ENCODE results near the gene GLRX. TPM values are rescaled to one million over a fixed set of nuclear protein-coding genes. Genes with fewer than 3 reads are reported as not detected.
"Not testable (repeated sequence)": the region's sequence is repeated elsewhere in the genome, so short reads cannot be mapped to it uniquely, and the experiment has no call there.

GLRX gene
- total and polyA plus RNA-seq, 2 of the 13 experiments (the other 11 are each of a cell fraction or from before 2014, with no cell fraction given), result 63.8 to 499 TPM

GRCh38 chr5:95815155-95815729, 7.3 kb downstream of the GLRX start:
- FAIRE-seq (no peak), DNase-seq (ENCODE audit: low spot score) (no peak), ATAC-seq (no peak)
- intact Hi-C loops (cut with micrococcal nuclease; ENCODE audit: unreplicated experiment) (no loop called here), in situ Hi-C loops (cut with HindIII; ENCODE audit: extremely low pct_ligation_motif_present, low pct_unique_long_range_greater_than_20kb) (no loop called here)
- peaks cover 16 to 43% of the 10 kb centered on the region in 2 experiments for H3K36me3 ChIP-seq (replicated peaks in 1 of 2; ENCODE audit: control insufficient read depth in 1 of 2, insufficient read depth in 2 of 2, low read length in 2 of 2)
- peaks cover 19% of the 10 kb centered on the region for H4K20me1 ChIP-seq (ENCODE audit: insufficient read depth, low read length)
- no peak overlapping the region for H2AFZ ChIP-seq (ENCODE audit: low read length)
- H3K4me1 ChIP-seq (ENCODE audit: insufficient read depth, low read length), result peaks cover 74% of the 10 kb centered on the region
- H3K27ac ChIP-seq (ENCODE audit: extremely low read length, insufficient read depth, low read length), result no peak overlapping the region
- H3K9ac ChIP-seq (ENCODE audit: insufficient read depth, low read depth, low read length), result no peak overlapping the region
- TF ChIP-seq KLF11 (CRISPR knock-in tag; IDR thresholded peaks at IDR 0.05) (no peak), SNAPC2 (CRISPR knock-in tag; IDR thresholded peaks at IDR 0.05) (no peak), ETV6 (CRISPR knock-in tag; conservative IDR thresholded peaks at IDR 0.05) (no peak), ZNF460 (CRISPR knock-in tag; IDR thresholded peaks at IDR 0.05; ENCODE audit: borderline replicate concordance) (no peak), NFYC (CRISPR knock-in tag; IDR thresholded peaks at IDR 0.05) (no peak), MAX (IDR thresholded peaks at IDR 0.05) (no peak), GABPA (IDR thresholded peaks at IDR 0.05; ENCODE audit: low read depth, low read length) (no peak), GABPA (CRISPR knock-in tag; IDR thresholded peaks at IDR 0.05; ENCODE audit: low read depth) (no peak), NFATC3 (CRISPR knock-in tag; IDR thresholded peaks at IDR 0.05) (no peak)
- ChIA-PET POLR2A (interaction anchor here (1.6 to 10.9 kb wide), 2 partner anchors 8 to 19 kb away, joined by 4 to 98 read pairs; partner anchors contain the start of gene GLRX), CTCF (ENCODE audit: low intra/inter-chr PET ratio, low total read pairs) (no interaction called here)
- H3K9me3 ChIP-seq (ENCODE audit: low read length), result no peaks in the 10 kb centered on the region
- H3K79me2 ChIP-seq (ENCODE audit: insufficient read depth, low read length), result peaks cover 27% of the 10 kb centered on the region
- WGBS (ENCODE audit: low lambda C conversion rate), result 97% methylated on average over 4 of the region's 4 CpGs
- no peak overlapping the region for H3K4me2 ChIP-seq (ENCODE audit: low read depth, low read length)
- H3K4me3 ChIP-seq (replicated peaks in 1 of 3; ENCODE audit: insufficient read depth in 1 of 3, low read depth in 2 of 3, low read length in 3 of 3), result no peak overlapping the region
- no peaks in the 10 kb centered on the region for H3K27me3 ChIP-seq (ENCODE audit: control insufficient read depth in 1 of 2, insufficient read depth in 2 of 2, low read length in 2 of 2)
- no TSS peak for BruUV-seq (replicated peaks)

- FAIRE-seq; in situ Hi-C loops (cut with HindIII; ENCODE audit: extremely low pct_ligation_motif_present, low pct_unique_long_range_greater_than_20kb); H4K20me1 ChIP-seq (ENCODE audit: insufficient read depth, low read length); DNase-seq (ENCODE audit: low spot score); BruUV-seq (replicated peaks); H3K4me2 ChIP-seq (ENCODE audit: low read depth, low read length); H3K9ac ChIP-seq (ENCODE audit: insufficient read depth, low read depth, low read length); H3K27ac ChIP-seq (ENCODE audit: extremely low read length, insufficient read depth, low read length); H3K9me3 ChIP-seq (ENCODE audit: low read length); H3K79me2 ChIP-seq (ENCODE audit: insufficient read depth, low read length); H2AFZ ChIP-seq (ENCODE audit: low read length); ATAC-seq; H3K4me3 ChIP-seq (replicated peaks in 1 of 3; ENCODE audit: insufficient read depth in 1 of 3, low read depth in 2 of 3, low read length in 3 of 3); CTCF ChIA-PET (ENCODE audit: low intra/inter-chr PET ratio, low total read pairs); H3K27me3 ChIP-seq (ENCODE audit: control insufficient read depth in 1 of 2, insufficient read depth in 2 of 2, low read length in 2 of 2): not testable (repeated sequence)
- POLR2A ChIA-PET, result interaction anchor here (0.8 to 10.9 kb wide), 3 partner anchors 10 to 22 kb away, joined by 3 to 98 read pairs (median 3); partner anchors contain the start of gene GLRX
- intact Hi-C loops (cut with micrococcal nuclease; ENCODE audit: unreplicated experiment), result loop anchor here (5.0 kb wide), 1 partner anchor 34 kb away; no protein-coding TSS in a partner anchor
- H3K4me1 ChIP-seq (ENCODE audit: insufficient read depth, low read length), result peaks cover 62% of the 10 kb centered on the region
- WGBS (ENCODE audit: low lambda C conversion rate), result 94% methylated on average over 8 of the region's 8 CpGs
- peaks cover 16 to 43% of the 10 kb centered on the region in 2 experiments for H3K36me3 ChIP-seq (replicated peaks in 1 of 2; ENCODE audit: control insufficient read depth in 1 of 2, insufficient read depth in 2 of 2, low read length in 2 of 2)
- TF ChIP-seq ZBTB33 (CRISPR knock-in tag; IDR thresholded peaks at IDR 0.05), result peak; percentile 53; the same call in 1 of the 2 replicates
- TF ChIP-seq POLR2AphosphoS2 (IDR thresholded peaks at IDR 0.05; ENCODE audit: low read depth, low read length), result 0 out of 2 replicates have a peak, but pooled peaks have one; percentile 35
- peak; percentile 54 for TF ChIP-seq POLR2G (IDR thresholded peaks at IDR 0.05; ENCODE audit: low read depth, low read length)
Measured at GRCh38 chr5:95813035-95813434, 9.5 kb downstream of the GLRX start.

Measured in HepG2 (cell line).